Activated effector memory CD4-positive, alpha-beta T cell treated with Interleukin-2 at 50 U/mL for 16 hours (primary cell): ENCODE data around the gene F10.
"Not testable (repeated sequence)": the region's sequence is repeated elsewhere in the genome, so short reads cannot be mapped to it uniquely, and the experiment has no call there.

Source experiments
- DNase-seq: peaks from one replicate; pipeline ENCODE4 v3.0.0-alpha.2; 2020

Gene F10

DNA sequence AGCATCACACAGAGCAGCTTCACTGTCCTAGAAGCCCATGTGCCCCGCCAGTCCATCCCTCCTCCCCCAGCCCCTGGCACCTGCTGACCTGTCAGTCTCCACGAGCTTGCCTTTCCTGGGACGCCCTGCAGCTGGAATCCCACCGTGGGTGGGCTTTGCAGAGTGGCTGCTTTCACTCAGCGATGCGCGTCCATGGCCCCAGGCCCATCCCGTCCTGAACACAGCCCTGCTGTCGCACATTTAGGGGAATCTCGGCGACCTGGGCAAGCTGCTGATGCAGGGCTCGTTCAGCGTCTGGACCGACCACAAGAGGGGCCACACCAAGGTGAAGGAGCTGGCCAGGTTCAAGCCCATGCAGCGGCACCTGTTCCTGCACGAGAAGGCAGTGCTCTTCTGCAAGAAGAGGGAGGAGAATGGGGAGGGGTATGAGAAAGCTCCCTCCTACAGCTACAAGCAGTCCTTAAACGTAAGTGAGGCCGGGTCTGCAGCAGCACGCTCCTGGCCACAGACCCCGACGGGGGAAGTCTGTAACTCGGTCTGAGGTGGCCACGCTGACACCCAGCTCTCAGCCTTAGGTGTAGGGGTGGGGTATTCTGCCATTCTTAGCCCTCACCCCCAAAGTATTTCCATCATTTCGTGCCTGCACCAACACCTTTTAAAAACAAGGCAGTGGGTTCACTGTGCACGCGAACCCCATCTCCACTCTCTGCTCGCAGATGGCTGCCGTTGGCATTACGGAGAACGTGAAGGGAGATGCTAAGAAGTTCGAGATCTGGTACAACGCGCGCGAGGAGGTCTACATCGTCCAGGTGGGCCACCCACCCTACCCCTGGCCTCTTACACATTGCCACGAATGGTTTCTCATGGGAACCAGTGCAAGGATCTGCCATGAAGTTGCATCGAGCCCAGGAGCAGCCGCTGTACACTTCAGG is 35.3 kb upstream of the F10 start:
- DNase-seq: no peak

GRCh38 chr13:113087923-113088690 is 34.5 kb upstream of the F10 start:
- no peak for DNase-seq

GRCh38 chr13:113088691-113089020 is 33.9 kb upstream of the F10 start:
- DNase-seq: no peak

- no peak for DNase-seq
These were observed 32.7 kb upstream of the F10 start for GRCh38 chr13:113089693-113090414.

DNA sequence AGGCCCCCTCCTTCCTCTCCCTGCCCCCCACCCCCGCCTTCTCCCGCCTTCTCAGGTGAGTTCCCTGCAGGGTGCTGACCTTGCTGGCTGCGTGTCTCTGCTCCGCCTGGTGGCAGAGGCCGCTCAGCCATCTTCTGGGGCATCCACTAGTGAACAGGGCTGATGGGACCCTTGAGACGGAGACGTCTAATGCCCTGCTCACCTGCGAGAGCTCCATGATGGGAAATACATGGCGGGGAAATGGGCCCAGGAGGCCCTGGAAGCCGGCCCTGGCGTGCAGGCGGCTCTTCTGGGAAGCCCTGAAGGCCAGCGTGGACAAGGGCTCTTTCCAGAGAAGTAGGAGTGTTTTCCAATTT is 32.2 kb upstream of the F10 start:
- DNase-seq: no peak

- no peak for DNase-seq
These were observed 31.8 kb upstream of the F10 start for GRCh38 chr13:113090806-113091205.

GRCh38 chr13:113091211-113091771 is 31.3 kb upstream of the F10 start:
- DNase-seq: no peak

DNA sequence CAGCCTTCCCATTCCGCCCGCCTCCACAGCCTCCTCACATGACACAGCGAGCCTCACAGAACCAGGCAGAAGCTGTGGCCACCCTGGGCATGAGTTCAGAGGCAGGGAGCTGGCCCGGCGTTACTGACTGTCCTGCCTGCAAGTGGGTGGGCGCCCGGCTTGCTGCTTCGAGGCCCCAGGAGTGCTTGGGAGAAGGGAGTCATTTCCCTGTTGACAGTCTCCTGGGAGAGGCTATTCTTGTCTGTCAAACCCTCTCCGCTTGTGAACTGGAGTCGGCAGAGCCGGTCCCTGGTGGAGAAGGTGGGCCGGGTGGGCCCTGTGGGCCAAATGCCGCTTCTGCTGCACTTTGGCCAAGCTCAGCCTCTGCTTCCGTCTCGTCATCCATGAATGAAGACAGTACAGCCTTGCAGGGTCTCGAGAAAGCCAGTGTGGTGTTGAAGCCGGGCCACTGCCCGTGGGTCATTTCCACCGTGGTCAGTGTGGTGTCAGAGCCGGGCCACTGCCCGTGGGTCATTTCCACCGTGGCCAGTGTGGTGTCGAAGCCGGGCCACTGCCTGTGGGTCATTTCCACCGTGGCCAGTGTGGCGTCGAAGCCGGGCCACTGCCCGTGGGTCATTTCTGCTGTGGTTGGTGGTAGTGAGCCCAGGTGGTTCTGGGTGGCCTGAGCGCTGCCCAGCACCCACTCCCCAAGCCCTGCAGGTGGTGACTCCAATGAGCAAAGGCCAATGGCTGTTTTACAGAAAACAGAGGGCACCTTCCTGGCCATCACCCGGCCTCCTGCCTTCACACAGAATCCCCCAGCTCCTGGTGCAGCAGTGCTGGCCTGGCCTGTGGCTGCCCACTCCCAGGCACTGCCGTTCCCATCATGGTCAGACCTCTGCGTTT is 30.5 kb upstream of the F10 start:
- DNase-seq: no peak

- DNase-seq: no peak
These were observed 29.6 kb upstream of the F10 start for GRCh38 chr13:113092776-113093579.

DNA sequence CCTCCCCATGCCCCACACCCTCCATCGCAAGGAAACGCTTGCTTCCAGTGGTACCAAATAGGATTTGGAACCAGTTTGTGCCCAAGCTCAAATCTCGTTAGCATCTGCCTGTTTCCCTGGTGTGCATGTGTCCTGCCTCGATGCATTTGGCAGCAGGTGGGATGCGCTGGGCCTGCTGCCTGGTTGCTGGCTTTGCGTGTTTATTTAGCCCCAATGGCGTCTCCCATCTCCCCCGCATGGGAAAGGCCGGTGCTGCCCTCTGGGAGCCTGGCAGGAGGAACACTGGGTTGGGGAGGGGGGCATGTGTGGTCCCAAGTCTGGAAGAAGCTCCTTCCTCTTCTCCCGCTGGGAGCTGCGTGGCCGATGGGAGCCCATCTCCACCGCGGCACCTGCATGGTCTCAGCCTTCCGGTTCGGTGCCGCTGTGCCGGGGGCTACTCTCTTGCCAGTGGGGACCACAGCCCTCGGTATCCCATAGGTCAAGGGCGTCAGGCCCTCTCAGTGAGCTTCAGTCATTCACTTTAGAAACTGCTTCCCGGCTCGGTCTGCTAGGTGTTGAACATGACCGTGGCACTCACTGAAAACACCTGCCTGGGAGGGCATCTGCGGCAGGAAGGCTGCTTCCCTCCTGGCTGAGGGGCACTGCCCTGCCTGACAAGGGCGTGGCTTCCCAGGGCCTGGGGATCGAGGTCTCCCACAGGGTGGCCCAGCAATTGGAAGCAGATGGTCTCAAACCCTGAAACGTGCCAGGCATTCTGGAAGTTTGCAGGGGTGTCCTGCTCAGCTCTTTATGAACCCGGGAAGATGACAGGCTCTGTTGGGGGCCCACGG is 28.8 kb upstream of the F10 start:
- DNase-seq: no peak

DNA sequence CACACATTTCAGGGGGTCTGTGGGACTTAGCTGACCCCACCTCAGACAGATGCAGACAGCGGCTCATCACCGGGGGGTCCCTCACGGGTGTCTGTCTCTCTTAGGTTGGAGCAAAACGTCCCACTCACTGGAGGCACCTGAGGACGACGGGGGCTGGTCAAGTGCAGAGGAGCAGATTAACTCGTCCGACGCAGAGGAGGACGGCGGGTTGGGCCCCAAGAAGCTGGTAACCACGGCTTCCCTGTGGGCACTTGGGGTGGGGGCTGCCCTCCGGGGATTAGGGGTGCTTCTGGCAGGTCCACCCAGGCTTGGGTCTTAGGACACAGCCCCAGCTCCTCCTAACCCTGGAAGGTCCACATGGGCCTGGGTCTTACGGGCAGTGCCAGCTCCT is 28.2 kb upstream of the F10 start:
- no peak for DNase-seq

GRCh38 chr13:113095146-113096051 is 27.2 kb upstream of the F10 start:
- no peak for DNase-seq

- DNase-seq: no peak
These were observed 26.4 kb upstream of the F10 start for GRCh38 chr13:113096052-113096744.

GRCh38 chr13:113096745-113097305 is 25.8 kb upstream of the F10 start:
- no peak for DNase-seq

GRCh38 chr13:113097651-113098050 is 24.9 kb upstream of the F10 start:
- DNase-seq: no peak

DNA sequence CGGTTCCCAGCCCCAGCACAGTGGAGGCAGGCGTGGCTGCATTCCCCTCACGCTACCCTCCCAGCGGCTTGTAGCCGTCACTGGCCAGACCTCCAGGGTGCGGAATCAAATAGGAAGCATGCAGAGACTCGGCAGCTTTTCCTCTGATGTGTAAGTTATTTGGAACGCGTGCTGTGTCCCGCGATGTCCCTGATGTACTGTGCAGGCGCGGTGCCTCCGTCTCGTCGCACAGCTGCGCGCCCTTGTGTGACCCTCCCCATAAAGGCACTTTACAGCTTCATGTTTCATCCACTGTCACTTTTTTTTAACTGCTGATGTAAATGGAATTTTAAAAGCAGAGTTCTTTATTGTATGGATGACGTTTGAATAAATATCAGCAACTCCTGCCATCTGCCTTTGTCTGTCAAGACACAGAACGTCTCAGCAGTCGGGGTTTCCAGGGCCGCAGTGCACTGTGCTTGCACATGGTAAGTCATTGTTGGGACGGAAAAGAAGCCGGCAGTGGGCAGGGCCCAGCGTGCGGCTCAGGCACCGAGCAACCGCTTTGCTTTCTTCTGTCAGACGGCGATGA is 24.4 kb upstream of the F10 start:
- DNase-seq: no peak

- DNase-seq: no peak
These were observed 23.5 kb upstream of the F10 start for GRCh38 chr13:113099142-113099541.

DNA sequence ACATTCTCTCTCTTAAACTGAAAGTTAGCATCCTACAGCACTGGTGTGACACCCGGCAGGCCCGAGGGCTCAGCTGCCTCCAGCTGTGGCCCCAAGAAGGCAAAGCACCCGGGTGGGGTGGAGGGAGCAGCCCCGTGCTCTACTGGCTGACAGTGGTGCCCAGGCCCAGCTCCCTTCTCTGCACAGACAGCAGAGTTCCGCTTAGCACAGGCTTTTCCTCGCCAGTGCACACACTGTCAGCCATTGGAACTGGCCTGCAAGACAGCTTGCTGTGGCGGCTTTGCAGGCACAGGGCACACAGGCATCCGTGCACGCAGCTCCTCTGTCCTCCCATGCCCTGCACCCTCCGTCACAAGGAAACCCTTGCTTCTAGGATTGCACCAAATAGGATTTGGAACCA is 20.3 kb upstream of the F10 start:
- not testable (repeated sequence) for DNase-seq
